RKO (cell line): Measurements from ENCODE around the gene DENND6B.

ENCODE experiments used
- DNase-seq: peaks from one replicate; pipeline ENCODE4 v3.0.0-alpha.2; 2016; ENCODE audit warnings: low spot score

DENND6B gene

GRCh38 chr22:50304528-50305392, 22.1 kb downstream of the DENND6B start:
- no peak for DNase-seq

GRCh38 chr22:50303848-50304527, 22.8 kb downstream of the DENND6B start:
- no peak for DNase-seq

- no peak for DNase-seq
Observed at GRCh38 chr22:50303515-50303847, 23.3 kb downstream of the DENND6B start.

- DNase-seq: no peak
Observed at GRCh38 chr22:50302564-50302963, 24.2 kb downstream of the DENND6B start.

- no peak for DNase-seq
Observed at GRCh38 chr22:50302041-50302541, 24.7 kb downstream of the DENND6B start.

GRCh38 chr22:50301581-50301991, 25.2 kb downstream of the DENND6B start:
- no peak for DNase-seq

- no peak for DNase-seq
Observed at GRCh38 chr22:50300620-50301257, 26.1 kb downstream of the DENND6B start.

- DNase-seq: no peak
Observed at GRCh38 chr22:50299785-50300619, 26.8 kb downstream of the DENND6B start.

GRCh38 chr22:50298937-50299784, 27.7 kb downstream of the DENND6B start:
- no peak for DNase-seq

GRCh38 chr22:50298266-50298637, 28.6 kb downstream of the DENND6B start:
- DNase-seq: no peak

GRCh38 chr22:50297510-50298265, 29.1 kb downstream of the DENND6B start:
- DNase-seq: no peak

GRCh38 chr22:50296658-50297490, 29.9 kb downstream of the DENND6B start:
- DNase-seq: no peak

GRCh38 chr22:50294319-50294656, 32.5 kb downstream of the DENND6B start:
- DNase-seq: no peak

- DNase-seq: no peak
Observed at GRCh38 chr22:50293441-50294318, 33.1 kb downstream of the DENND6B start.

- no peak for DNase-seq
Observed at GRCh38 chr22:50292643-50293440, 34.0 kb downstream of the DENND6B start.

GRCh38 chr22:50289942-50290630, 36.7 kb downstream of the DENND6B start:
- DNase-seq: no peak
